GM21390 (cell line): ENCODE data around the gene VANGL1.
"Not testable (repeated sequence)": the region's sequence is repeated elsewhere in the genome, so short reads cannot be mapped to it uniquely, and the experiment has no call there.

ENCODE experiments used
- ATAC-seq: cut with Tn5 transposase; IDR thresholded peaks from one replicate; pipeline ENCODE4 v1.9.1; 2021; ENCODE audit not compliant: unreplicated experiment

VANGL1 gene

DNA sequence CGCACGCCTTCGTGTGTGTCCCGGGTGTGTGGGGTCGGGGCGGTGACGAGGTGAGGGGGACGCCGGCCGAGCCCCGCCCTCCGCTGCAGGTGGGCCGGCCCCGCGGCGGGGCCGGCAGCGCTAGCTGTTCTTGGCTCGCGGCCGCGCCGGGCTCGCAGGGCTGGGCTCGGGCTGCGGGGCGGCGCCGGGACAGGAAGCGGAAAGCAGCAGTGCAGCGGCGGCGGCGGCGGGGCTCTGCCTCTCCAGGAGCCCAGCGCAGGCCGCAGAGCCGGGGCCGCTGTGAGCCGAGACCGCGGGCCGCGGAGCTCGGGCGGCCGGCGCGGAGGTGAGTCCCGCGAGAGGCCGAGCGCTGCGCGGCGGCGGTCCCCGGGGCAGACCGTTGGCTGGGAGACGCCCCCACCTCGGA is at the start of gene VANGL1:
Gene VANGL1, plus strand, starts transcription at position 209 of the 406 bp plus-strand sequence. CDS start 9,444 bp downstream, outside the sequence.
- peak; percentile 70 for ATAC-seq

DNA sequence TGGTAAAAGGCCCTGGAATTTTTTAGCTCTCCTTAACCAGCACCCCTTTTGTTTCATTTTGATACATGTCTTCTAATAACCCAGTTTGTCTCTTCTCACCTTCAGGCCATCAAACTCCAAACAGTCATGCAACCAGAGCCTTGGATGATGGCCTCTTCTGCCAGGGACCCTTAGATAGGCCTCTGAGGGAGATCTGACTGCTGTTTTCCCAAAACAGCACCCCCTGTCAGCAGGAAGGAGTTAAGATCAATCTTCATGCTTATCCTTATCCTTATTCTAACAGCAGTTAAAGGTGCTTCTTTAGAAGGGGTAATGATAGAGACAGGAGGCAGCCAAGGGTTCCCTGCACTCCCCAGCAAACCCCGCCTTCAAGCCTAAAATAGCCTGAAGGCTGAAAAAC is 49.5 kb upstream of the VANGL1 start:
- no peak for ATAC-seq

DNA sequence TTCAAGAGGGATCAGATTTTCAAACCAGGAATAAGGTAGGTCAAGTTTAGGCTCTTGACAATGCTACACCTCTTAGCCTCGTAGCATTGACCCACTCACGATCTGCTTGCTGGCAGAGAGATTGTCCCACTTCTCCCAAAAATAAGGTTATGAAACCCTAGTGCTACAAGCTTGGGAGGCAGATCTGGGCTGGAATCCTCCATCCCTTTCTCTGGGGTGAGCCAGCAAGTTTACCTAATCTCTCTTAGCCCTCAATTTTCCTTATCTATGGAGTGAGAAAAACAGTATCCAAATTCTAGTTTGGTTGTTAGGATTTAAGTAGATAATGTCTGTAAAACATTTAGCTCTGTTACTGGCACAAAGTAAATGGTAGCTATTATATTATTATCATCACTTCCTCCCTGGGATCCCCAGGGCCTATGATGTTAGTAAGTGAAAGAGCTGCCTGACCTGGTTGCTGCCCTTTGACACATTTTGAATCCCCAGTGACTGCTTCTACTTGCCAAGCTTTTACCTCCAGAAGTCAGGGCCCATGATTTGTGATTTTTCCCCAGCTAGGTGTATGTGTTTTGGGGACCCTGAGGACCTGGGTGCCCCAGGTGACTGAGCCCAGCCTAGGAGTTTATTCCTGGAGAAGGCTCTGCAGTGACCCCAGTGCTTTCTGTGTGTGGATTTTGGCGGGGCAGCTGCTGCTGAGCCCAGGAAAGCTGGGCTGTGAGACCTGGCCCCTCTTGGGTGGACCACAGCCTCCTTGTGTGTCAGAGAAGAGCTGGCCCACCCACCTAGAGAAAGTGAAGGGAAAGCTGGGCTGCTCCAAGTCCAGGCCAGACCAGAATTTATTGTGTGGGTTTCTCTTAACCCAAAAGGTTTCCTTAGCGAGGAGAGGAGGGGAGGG is 48.2 kb upstream of the VANGL1 start:
- ATAC-seq = no peak

DNA sequence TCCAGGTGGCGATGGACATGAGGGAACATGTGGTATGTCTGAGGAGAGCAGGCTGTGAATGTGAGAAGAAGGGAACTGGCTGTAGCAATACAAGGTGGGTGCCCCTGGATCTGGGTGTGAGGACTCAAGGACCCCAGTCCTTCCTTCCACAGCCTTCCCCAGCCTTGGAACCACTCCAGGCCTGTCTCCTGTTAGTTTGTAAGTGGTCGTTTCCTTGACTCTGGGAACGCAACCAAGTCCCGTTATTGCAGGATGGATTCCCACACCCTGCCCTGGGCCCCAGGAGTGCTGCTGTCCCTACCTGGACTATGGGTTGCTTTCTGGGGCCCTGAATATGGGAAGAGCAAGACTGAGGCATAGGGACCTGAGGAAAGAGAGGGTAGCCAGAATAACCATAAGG is 47.2 kb upstream of the VANGL1 start:
- no peak for ATAC-seq

DNA sequence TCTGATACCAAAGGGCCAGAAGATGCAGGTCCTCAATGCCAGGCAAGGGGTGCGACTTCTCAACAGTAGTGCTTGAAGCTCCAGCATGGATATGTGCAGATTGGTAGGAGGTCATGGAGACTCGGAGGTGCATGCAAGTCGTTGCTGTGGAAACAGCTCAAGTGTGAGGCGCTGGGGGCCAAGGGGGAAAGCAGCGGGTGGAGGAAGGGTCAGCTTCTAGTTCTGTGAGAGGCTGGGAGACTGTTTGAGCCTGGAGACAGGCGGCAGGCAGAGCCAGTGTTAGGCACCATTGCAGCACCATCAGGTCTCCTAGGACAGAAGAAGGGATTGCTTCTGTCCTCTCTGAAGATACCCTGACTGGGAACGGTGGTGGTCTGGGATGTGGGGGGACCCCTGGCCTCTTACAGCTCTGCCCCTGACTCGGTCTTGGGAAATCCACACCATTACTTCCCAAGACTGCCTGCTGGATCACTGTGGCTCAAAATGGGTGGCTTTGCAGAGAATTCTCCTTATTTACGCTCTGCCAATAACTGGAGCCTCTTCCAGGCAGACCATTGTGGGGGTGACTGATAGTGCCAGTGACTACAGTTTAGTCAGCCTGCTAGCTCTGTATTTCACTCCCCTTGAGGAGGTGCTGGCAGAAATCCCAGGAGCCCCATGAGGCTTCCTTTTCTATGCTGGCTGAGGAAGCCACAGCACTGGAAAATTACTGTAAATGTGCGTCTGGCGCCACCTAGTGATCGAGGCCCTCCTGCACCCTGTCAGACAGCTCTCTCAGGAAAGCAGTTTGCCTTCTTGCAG is 46.3 kb upstream of the VANGL1 start:
- peak; percentile 71 for ATAC-seq

DNA sequence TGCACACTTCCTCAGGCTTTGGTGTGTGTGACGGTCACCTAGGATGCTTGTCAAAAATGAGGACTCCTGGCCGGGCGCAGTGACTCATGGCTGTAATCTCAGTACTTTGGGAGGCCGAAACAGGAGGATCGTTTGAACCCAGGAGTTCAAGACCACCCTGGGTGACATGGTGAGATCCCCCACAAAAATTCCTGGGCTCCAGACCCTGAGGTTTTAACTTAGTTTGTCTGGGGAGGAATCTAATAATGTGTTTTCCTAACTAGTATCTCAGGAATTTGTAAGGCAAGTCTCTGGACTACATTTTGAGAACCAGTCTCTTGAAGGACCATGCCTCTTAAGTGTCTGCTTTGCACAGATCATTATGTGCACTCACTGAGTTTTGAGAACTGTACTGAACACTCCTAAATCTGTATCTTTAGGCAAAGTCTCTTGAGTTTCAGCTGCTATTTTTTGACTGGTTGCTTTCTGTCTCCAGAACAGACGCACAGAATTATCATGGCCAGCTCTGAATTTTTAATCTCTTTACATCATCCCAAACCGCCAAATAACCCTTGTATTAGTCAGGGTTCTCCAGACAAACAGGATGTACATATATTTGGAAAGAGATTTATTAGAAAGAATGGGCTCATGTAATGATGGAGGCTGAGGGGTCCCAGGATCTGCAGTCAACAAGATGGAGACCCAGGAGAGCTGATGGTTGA is 45.5 kb upstream of the VANGL1 start:
- ATAC-seq = no peak

DNA sequence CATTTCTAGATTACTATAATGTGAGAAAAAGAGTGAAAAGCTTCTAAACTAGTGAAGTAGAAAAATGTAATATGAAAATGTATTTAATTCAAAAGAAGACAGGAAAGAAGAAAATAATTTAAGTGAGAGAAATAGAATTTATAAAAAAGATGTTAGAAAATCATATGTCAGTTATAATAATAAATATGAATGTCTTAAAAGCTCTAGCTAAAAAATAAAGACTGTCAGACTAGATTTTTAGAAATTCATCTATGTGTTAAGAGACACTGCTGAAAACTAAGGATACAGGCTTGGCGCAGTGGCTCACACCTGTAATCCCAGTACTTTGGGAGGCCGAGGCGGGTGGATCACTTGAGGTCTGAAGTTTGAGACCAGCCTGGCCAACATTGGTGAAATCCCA is 37.3 kb upstream of the VANGL1 start:
- ATAC-seq = no peak

DNA sequence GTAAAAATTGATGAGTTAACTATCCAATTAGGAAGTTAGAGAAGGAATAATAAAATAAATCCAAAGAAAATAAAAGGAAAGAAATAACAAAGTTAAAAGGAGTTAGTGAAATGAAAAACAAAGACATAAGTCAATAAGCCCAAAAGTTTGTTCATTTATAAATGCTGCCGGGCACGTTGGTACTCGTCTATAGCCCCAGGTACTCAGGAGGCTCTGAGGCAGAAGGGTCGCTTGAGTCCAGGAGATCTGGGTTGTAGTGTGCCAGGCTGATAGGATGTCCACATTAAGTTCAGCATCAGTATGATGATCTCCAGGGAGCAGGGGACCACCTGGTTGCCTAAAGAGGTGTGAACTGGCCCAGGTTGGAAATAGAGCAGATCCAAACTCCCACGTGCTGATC is 35.5 kb upstream of the VANGL1 start:
- ATAC-seq = no peak

GRCh38 chr1:115609021-115609420 is 32.7 kb upstream of the VANGL1 start:
- ATAC-seq = no peak

DNA sequence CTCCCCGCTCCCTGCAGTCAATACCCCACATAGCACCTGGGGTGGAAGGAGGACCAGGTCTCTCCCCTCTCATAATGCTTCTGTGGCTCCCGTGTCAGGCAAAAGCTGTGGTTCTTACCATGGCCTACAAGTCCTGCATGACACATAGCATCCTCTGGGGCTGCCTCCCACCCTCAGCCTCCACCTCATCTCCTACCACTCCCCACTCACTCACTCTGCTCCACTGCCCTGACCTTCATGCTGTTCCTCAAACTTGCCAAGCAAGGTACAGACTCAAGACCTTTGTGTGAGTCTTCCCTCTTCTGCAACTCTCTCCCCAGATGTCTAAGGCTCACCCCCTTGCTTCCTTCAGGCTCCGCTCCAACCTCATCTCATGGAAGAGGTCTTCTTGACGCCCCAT is 28.0 kb upstream of the VANGL1 start:
- ATAC-seq = no peak

DNA sequence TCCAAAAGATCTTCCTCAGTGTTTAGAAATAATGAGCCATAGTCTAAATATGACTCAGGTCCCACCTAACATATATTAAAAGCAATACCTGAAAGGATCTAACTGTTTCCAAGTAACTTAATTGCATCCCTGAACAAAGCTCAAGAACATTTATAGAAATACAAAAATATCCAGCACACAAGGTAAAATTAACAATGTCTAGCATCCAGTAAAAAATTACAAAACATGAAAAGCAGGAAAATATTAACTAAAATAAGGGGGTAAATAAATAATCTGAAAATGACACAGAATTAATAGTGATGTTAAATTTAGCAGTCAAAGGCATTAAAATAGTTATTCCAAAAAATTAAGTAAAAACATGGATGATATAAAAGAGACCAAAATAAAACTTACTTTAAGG is 21.3 kb upstream of the VANGL1 start:
- no peak for ATAC-seq

DNA sequence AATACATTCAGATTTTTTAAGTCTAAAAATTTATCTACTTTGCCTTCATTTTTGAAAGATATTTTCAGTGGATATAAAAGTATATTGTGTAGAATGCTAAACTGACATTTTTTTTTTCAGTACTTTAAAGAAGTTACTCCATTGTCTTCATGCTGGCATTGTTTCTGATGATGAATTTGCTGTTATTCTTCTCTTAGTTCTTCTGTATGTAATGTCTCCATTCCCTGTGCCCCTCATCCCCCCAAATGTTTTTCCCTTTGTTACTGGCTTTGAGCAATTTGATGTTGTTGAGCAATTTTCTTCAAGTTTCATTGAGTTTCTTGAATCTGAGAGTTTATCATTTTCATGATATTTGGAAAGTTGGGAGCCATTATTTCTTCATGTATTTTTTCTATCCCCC is 20.8 kb upstream of the VANGL1 start:
- ATAC-seq = no peak

GRCh38 chr1:115624859-115625258 is 16.9 kb upstream of the VANGL1 start:
- no peak for ATAC-seq

DNA sequence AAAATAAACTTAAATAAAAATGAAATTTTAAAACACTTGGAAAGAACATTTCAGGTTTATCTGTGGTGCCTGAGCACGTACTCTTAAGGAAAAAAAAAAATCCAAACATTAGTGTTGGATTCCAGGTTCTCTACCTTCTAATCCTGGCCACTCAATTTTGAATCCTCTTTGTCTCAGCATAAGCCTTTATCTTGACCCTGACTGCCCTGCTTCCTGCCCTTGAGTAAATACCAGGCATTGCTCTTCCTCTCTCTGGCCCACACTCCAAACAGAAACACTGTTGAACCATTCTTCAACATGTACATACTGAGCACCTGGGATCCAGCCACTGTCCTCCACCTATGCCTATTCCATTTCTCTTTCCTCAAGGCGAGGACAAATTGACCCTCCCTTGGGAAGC is 11.4 kb upstream of the VANGL1 start:
- no peak for ATAC-seq

DNA sequence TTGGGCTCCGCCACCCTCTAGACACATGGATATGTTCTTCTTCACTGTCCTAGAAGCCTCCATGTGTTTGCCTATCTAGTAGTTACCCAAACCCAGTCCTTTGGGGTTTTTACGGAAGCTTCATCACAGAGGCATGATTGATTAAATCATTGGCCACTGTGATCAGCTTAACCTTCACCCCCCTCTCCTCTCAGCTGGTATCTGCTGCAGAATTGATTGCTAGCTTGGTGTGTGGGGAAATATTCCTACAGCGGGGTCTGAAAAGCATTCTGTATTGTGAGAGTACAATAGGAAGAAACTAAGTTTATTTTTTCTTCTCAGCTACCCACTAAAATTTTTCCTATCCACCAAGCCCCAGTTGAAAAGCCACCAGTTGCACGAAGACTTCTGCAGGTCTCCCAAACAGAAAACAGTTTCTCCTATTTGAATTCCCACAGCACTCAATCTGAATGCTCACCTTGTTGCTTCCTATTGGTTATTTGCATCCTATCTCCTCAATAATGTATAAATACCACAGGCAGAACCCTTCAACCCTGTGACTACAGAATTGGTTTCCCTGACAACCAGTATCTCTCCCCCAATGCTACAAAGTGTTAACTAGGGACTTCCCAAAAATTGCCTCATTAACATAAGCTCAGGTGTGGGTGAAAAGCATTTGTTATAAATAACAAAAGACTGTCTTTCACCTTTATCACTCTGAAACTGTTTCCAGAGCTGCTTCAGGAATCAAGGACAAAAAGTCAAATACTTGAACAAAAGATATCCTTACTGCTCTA is 9.3 kb upstream of the VANGL1 start:
- ATAC-seq = no peak

GRCh38 chr1:115633606-115634005 is 8.2 kb upstream of the VANGL1 start:
- ATAC-seq = not testable (repeated sequence)

GRCh38 chr1:115637247-115637646 is 4.5 kb upstream of the VANGL1 start:
- not testable (repeated sequence) for ATAC-seq

- no peak for ATAC-seq
Measured at GRCh38 chr1:115640384-115640783, 1.4 kb upstream of the VANGL1 start.

DNA sequence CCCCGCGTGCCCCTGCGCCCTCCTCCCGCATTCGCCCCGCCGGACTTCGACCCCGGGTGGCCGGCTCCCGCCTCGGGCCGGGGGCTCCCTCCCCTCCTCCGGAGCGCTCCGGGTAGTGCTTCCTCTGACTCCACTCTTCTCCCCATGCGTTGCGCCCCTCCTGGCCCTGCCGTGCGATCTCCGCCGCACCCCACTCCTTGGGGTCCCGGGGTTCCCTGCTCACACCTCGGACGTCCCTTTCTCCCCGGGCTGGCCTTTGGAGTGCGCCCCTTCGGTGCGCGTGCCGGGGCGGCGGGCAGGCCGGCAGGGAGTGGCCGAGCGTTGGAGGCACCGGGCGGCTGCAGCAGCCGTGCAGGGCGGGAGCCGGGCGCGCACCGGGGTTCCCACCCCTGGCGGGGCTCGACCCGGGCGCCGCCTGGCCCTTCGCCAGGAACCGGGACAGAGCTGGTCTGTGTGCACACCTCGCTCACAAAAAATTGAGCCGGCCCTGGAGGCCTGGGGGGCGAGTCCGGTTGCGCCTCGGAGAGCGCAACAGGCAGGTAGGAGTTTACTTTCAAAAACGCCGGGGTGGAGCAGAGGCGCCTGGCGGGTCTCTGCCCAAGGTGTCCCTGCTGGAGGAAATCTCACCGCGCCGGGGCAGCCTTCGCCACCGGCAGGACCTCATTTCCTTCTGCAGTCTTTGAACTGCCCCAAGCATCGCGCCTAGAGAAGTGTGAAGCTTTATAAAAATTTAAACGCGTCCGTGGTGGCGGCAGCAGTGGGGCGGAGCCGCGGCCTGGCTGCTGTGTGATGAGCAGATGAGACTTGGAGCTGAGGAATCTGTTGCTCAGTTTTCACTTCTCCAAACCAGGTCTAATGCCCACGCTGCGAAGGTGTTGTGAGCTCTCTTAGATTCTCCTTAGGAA is 650 bp downstream of the VANGL1 start:
- peak; percentile 63 for ATAC-seq

DNA sequence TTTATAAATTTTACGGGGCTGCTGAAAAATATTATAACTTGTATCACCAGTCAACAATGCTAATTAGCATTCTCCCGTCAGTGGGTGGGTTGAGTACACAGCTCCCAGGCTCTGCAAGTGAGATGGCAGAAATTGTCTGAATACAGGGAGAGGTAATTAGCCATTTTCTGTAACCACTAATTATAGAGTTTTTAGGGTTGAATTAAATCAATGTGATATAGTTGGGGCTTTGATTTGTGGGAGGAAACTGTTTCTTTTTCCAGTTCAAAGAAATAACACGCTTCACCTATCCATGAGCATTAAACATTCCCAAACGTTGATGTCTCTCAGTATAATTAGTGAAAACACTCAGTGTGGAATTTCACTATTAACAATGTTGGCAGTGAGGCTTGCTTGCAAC is 1.5 kb downstream of the VANGL1 start:
- no peak for ATAC-seq
